Urinary bladder (tissue), 4 donors: ENCODE results near the gene A2M. TPM values are rescaled to one million over a fixed set of nuclear protein-coding genes. Genes with fewer than 3 reads are reported as not detected.

Experiments used
- DNase-seq: peaks from one replicate; pipeline ENCODE4 v3.0.0-alpha.2; 2015; ENCODE audit errors: extremely low spot score
- H3K27ac ChIP-seq: one replicate; pipeline ENCODE4 v1.5.1; 2013; ENCODE audit warnings: low read depth, mild to moderate bottlenecking, moderate library complexity
- H3K36me3 ChIP-seq: one replicate; pipeline ENCODE4 v1.6.1; 2013; ENCODE audit warnings: mild to moderate bottlenecking, moderate library complexity; ENCODE audit not compliant: insufficient read depth
- H3K4me1 ChIP-seq: one replicate; pipeline ENCODE4 v1.6.1; 2013; ENCODE audit warnings: mild to moderate bottlenecking, moderate library complexity; ENCODE audit not compliant: insufficient read depth
- H3K4me3 ChIP-seq: one replicate; pipeline ENCODE4 v1.5.1; 2013; ENCODE audit warnings: low read depth, low read length
- WGBS: extraction: QIAGEN DNeasy Blood & Tissue Kit; methylation state at CpG from one replicate; pipeline ENCODE4 v1.1.7; 2013; 5-methylcytosine and 5-hydroxymethylcytosine counted together
- polyA plus RNA-seq: library from polyadenylated mRNA; stranded (reverse); fragments of 200-250 nt; gene quantifications from one replicate; pipeline ENCODE4 v1.2.3, GENCODE V29; 2013
- total RNA-seq: library from RNA; depleted of rRNA; stranded (reverse); fragments of >200 nt; gene quantifications from one replicate; pipeline ENCODE4 v1.2.3, GENCODE V29; 2014
- donor health status: healthy with polysubstance abuse.
- donor health status: healthy.

The A2M gene
- total and polyA plus RNA-seq, 2 donors = 428 to 990 TPM

- 43% methylated on average over 1 of the region's 1 CpG for WGBS
- Histone ChIP-seq H3K4me3 (no peak overlapping the region), H3K36me3 (no peaks in the 10 kb centered on the region), H3K4me1 (no peaks in the 10 kb centered on the region), H3K27ac (no peak overlapping the region)
- DNase-seq = no peak
Observed at GRCh38 chr12:9041321-9041720, 74.4 kb downstream of the A2M start.

GRCh38 chr12:9040484-9041186, 75.1 kb downstream of the A2M start:
- H3K4me1 ChIP-seq = no peaks in the 10 kb centered on the region
- H3K4me3 ChIP-seq = no peak overlapping the region
- H3K36me3 ChIP-seq = no peaks in the 10 kb centered on the region
- no peak overlapping the region for H3K27ac ChIP-seq
- WGBS = 80% methylated on average over 5 of the region's 5 CpGs
- no peak for DNase-seq

- Histone ChIP-seq H3K27ac (no peak overlapping the region), H3K36me3 (no peaks in the 10 kb centered on the region), H3K4me1 (no peaks in the 10 kb centered on the region), H3K4me3 (no peak overlapping the region)
- DNase-seq = peak; percentile 6
- 10% methylated on average over 3 of the region's 3 CpGs for WGBS
Observed at GRCh38 chr12:9039397-9039977, 76.2 kb downstream of the A2M start.

- no peaks in the 10 kb centered on the region for H3K36me3 ChIP-seq
- no peaks in the 10 kb centered on the region for H3K4me1 ChIP-seq
- 85% methylated on average over 3 of the region's 3 CpGs for WGBS
- H3K27ac ChIP-seq = no peak overlapping the region
- no peak for DNase-seq
- no peak overlapping the region for H3K4me3 ChIP-seq
Observed at GRCh38 chr12:9037431-9037830, 78.3 kb downstream of the A2M start.

GRCh38 chr12:9036227-9036626, 79.5 kb downstream of the A2M start:
- DNase-seq = no peak
- Histone ChIP-seq H3K4me1 (no peaks in the 10 kb centered on the region), H3K27ac (no peak overlapping the region), H3K36me3 (no peaks in the 10 kb centered on the region), H3K4me3 (no peak overlapping the region)
- 61% methylated on average over 6 of the region's 6 CpGs for WGBS

GRCh38 chr12:9034095-9034494, 81.6 kb downstream of the A2M start:
- Histone ChIP-seq H3K36me3 (no peaks in the 10 kb centered on the region), H3K27ac (no peak overlapping the region), H3K4me1 (no peaks in the 10 kb centered on the region), H3K4me3 (no peak overlapping the region)
- no peak for DNase-seq
- 96% methylated on average over 6 of the region's 6 CpGs for WGBS

- WGBS = 94% methylated on average over 2 of the region's 2 CpGs
- no peak overlapping the region for H3K4me3 ChIP-seq
- DNase-seq = no peak
Observed at GRCh38 chr12:9033265-9033887, 82.3 kb downstream of the A2M start.

GRCh38 chr12:9032202-9032964, 83.3 kb downstream of the A2M start:
- Histone ChIP-seq H3K36me3 (no peaks in the 10 kb centered on the region), H3K4me3 (no peak overlapping the region), H3K27ac (no peak overlapping the region), H3K4me1 (no peaks in the 10 kb centered on the region)
- DNase-seq = no peak
- 76% methylated on average over 5 of the region's 5 CpGs for WGBS

More at GRCh38 chr12:9033265-9033887, 82.3 kb downstream of the A2M start:
- Histone ChIP-seq H3K36me3 (no peaks in the 10 kb centered on the region), H3K4me1 (no peaks in the 10 kb centered on the region), H3K27ac (no peak overlapping the region)

GRCh38 chr12:9030776-9031175, 84.9 kb downstream of the A2M start:
- no peak overlapping the region for H3K4me3 ChIP-seq
- no peaks in the 10 kb centered on the region for H3K4me1 ChIP-seq
- DNase-seq = no peak
- H3K36me3 ChIP-seq = no peaks in the 10 kb centered on the region
- 62% methylated on average over 2 of the region's 2 CpGs for WGBS
- no peak overlapping the region for H3K27ac ChIP-seq

- 91% methylated on average over 7 of the region's 7 CpGs for WGBS
- Histone ChIP-seq H3K36me3 (no peaks in the 10 kb centered on the region), H3K4me1 (no peaks in the 10 kb centered on the region), H3K27ac (no peak overlapping the region), H3K4me3 (no peak overlapping the region)
- no peak for DNase-seq
Observed at GRCh38 chr12:9027161-9028059, 88.3 kb downstream of the A2M start.

- no peak for DNase-seq
- peak overlapping the region; percentile 10 for H3K27ac ChIP-seq
- no peak overlapping the region for H3K4me3 ChIP-seq
- no peaks in the 10 kb centered on the region for H3K4me1 ChIP-seq
- 82% methylated on average over 2 of the region's 2 CpGs for WGBS
- H3K36me3 ChIP-seq = no peaks in the 10 kb centered on the region
Observed at GRCh38 chr12:9024512-9024911, 91.2 kb downstream of the A2M start.

- 82% methylated on average over 2 of the region's 2 CpGs for WGBS
- Histone ChIP-seq H3K27ac (no peak overlapping the region), H3K4me3 (no peak overlapping the region), H3K4me1 (no peaks in the 10 kb centered on the region), H3K36me3 (no peaks in the 10 kb centered on the region)
- DNase-seq = no peak
Observed at GRCh38 chr12:9022592-9022991, 93.1 kb downstream of the A2M start.
